IMR-90 (cell line): ENCODE results near the gene JMJD6. TPM values are rescaled to one million over a fixed set of nuclear protein-coding genes. Genes with fewer than 3 reads are reported as not detected.

Experiments used
- ATAC-seq: fragments of 200-7000 bp; cut with Tn5 transposase; 2 replicates; pipeline ENCODE4 v1.9.1; 2020; ENCODE audit warnings: low read depth, mild to moderate bottlenecking, moderate library complexity
- BruUV-seq: library from RNA; stranded (reverse); fragments of 400-500 nt; replicated peaks from 2 replicates; lab custom pipeline; 2021; lab: Mats Ljungman, UMichigan
- CTCF ChIA-PET: fragments of 300-600 bp; formaldehyde crosslinking; extraction: SDS; loops from one replicate; lab custom pipeline; 2021; ENCODE audit warnings: antibody characterized with exemption; lab: Yijun Ruan, JAX
- POLR2A ChIA-PET: fragments of 300-600 bp; sonication (Branson Sonifier 250); formaldehyde crosslinking; loops from one replicate; lab custom pipeline; 2022; ENCODE audit warnings: antibody characterized with exemption; ENCODE audit not compliant: unreplicated experiment; lab: Charles Lee
- DNase-seq: peaks from one replicate; pipeline ENCODE4 v3.0.0; 2013
- H2AFZ ChIP-seq: replicated peaks from 2 replicates; pipeline ENCODE3; 2013; ENCODE audit warnings: low read length, mild to moderate bottlenecking; ENCODE audit not compliant: poor library complexity
- H2AK5ac ChIP-seq: 2 replicates; pipeline ENCODE4 v1.6.1; 2013; ENCODE audit warnings: low read depth, low read length, inconsistent platforms
- H2AK9ac ChIP-seq: replicated peaks from 2 replicates; pipeline ENCODE3; 2013; ENCODE audit warnings: mild to moderate bottlenecking, low read depth, low read length, moderate library complexity; ENCODE audit not compliant: poor library complexity
- H2BK120ac ChIP-seq: 2 replicates; pipeline ENCODE4 v1.6.1; 2013; ENCODE audit warnings: low read depth, low read length, inconsistent platforms
- H2BK15ac ChIP-seq: 3 replicates; pipeline ENCODE4 v1.6.1; 2013; ENCODE audit warnings: low read depth, low read length, inconsistent platforms
- H2BK20ac ChIP-seq: 2 replicates; pipeline ENCODE4 v1.6.1; 2013; ENCODE audit warnings: low read depth, mild to moderate bottlenecking, inconsistent platforms, low read length, moderate library complexity
- H2BK5ac ChIP-seq: 2 replicates; pipeline ENCODE4 v1.6.1; 2013; ENCODE audit warnings: mild to moderate bottlenecking, low read depth, low read length, inconsistent platforms; ENCODE audit not compliant: poor library complexity, severe bottlenecking
- H3K14ac ChIP-seq: replicated peaks from 2 replicates; pipeline ENCODE4 v1.6.1; 2013; ENCODE audit warnings: low read depth, low read length, inconsistent platforms
- H3K18ac ChIP-seq: 2 replicates; pipeline ENCODE4 v1.6.1; 2013; ENCODE audit warnings: low read depth, low read length, control low read depth
- H3K23ac ChIP-seq: 2 replicates; pipeline ENCODE4 v1.6.1; 2013; ENCODE audit warnings: low read depth, low read length, inconsistent platforms
- H3K27ac ChIP-seq: 2 replicates; pipeline ENCODE4 v1.5.1; 2013; ENCODE audit warnings: mild to moderate bottlenecking, control low read depth, low read length; ENCODE audit not compliant: insufficient read depth
- H3K27me3 ChIP-seq: 2 replicates; pipeline ENCODE4 v1.6.1; 2013; ENCODE audit warnings: low read length; ENCODE audit not compliant: control insufficient read depth, insufficient read depth
- H3K36me3 ChIP-seq: 2 replicates; pipeline ENCODE4 v1.6.1; 2013; ENCODE audit warnings: low read length, mixed read lengths; ENCODE audit not compliant: control insufficient read depth, insufficient read depth
- H3K4ac ChIP-seq: 2 replicates; pipeline ENCODE4 v1.6.1; 2013; ENCODE audit warnings: low read depth, low read length, inconsistent platforms
- H3K4me1 ChIP-seq: 2 replicates; pipeline ENCODE4 v1.6.1; 2013; ENCODE audit warnings: low read length, mixed read lengths; ENCODE audit not compliant: control insufficient read depth, insufficient read depth
- H3K4me2 ChIP-seq: 2 replicates; pipeline ENCODE4 v1.6.1; 2013; ENCODE audit warnings: low read depth, mild to moderate bottlenecking, control low read depth, low read length, moderate library complexity
- H3K4me3 ChIP-seq: 2 replicates; pipeline ENCODE4 v1.5.1; 2013; ENCODE audit warnings: low read depth, mild to moderate bottlenecking, control low read depth, low read length, moderate library complexity; ENCODE audit not compliant: insufficient read depth
- H3K56ac ChIP-seq: 2 replicates; pipeline ENCODE4 v1.6.1; 2013; ENCODE audit warnings: low read length, inconsistent platforms; ENCODE audit not compliant: insufficient read depth; ENCODE audit errors: extremely low read depth
- H3K79me1 ChIP-seq, 2 experiments: 2 replicates each; pipeline ENCODE4 v1.6.1; 2013; ENCODE audit warnings: low read length in 2 of 2, inconsistent platforms in 1 of 2, low read depth in 1 of 2
- H3K9ac ChIP-seq: 2 replicates; pipeline ENCODE4 v1.6.1; 2013; ENCODE audit warnings: low read depth, low read length, control low read depth
- H3K9me1 ChIP-seq: 2 replicates; pipeline ENCODE4 v1.6.1; 2013; ENCODE audit warnings: low read length, inconsistent platforms; ENCODE audit not compliant: insufficient read depth
- H3K9me3 ChIP-seq: 2 replicates; pipeline ENCODE4 v1.6.1; 2013; ENCODE audit warnings: low read length; ENCODE audit not compliant: control insufficient read depth, insufficient read depth
- H4K20me1 ChIP-seq: 2 replicates; pipeline ENCODE4 v1.6.1; 2013; ENCODE audit warnings: low read length, inconsistent platforms; ENCODE audit not compliant: insufficient read depth
- H4K5ac ChIP-seq: 2 replicates; pipeline ENCODE4 v1.6.1; 2013; ENCODE audit warnings: mild to moderate bottlenecking, low read depth, low read length, control low read depth
- H4K8ac ChIP-seq, 2 experiments: 2 replicates each; pipeline ENCODE4 v1.6.1; 2013; ENCODE audit warnings: low read depth in 2 of 2, low read length in 2 of 2, control low read depth in 1 of 2, inconsistent platforms in 1 of 2
- H4K91ac ChIP-seq: 2 replicates; pipeline ENCODE4 v1.6.1; 2013; ENCODE audit warnings: low read depth, low read length, inconsistent platforms; ENCODE audit not compliant: insufficient read depth
- CEBPB ChIP-seq: IDR thresholded peaks from 2 replicates; pipeline ENCODE4 v1.6.1; 2012; ENCODE audit warnings: low read depth, low read length, improper control_type of control experiment
- CHD1 ChIP-seq: IDR thresholded peaks from 2 replicates; pipeline ENCODE4 v1.6.1; 2012; ENCODE audit warnings: low read depth, low read length, improper control_type of control experiment
- FOS ChIP-seq: fragments of 150-350 bp; IDR thresholded peaks from 2 replicates; pipeline ENCODE4 v1.6.1; 2016; ENCODE audit warnings: low read depth, low read length
- MAFK ChIP-seq: IDR thresholded peaks from 2 replicates; pipeline ENCODE4 v1.6.1; 2012; ENCODE audit warnings: low read depth, low read length, improper control_type of control experiment
- MAZ ChIP-seq: IDR thresholded peaks from 2 replicates; pipeline ENCODE4 v1.6.1; 2012; ENCODE audit warnings: low read depth, mild to moderate bottlenecking, low read length, improper control_type of control experiment, moderate library complexity, borderline replicate concordance
- RCOR1 ChIP-seq: IDR thresholded peaks from 2 replicates; pipeline ENCODE4 v1.6.1; 2012; ENCODE audit warnings: mild to moderate bottlenecking, low read length, improper control_type of control experiment; ENCODE audit not compliant: insufficient replicate concordance
- RFX5 ChIP-seq: IDR thresholded peaks from 2 replicates; pipeline ENCODE4 v1.8.0; 2012; ENCODE audit warnings: low read depth, mild to moderate bottlenecking, low read length, moderate library complexity
- SMC3 ChIP-seq: fragments of 150-350 bp; IDR thresholded peaks from 2 replicates; pipeline ENCODE4 v1.6.1; 2016; ENCODE audit warnings: low read depth, mild to moderate bottlenecking, antibody characterized with exemption, low read length, moderate library complexity
- WGBS, 2 experiments: methylation state at CpG; one replicate each; pipeline versions ENCODE4 v1.1.5 to v1.1.7; 2013; ENCODE audit warnings: missing lambda C conversion rate in 2 of 2; ENCODE audit not compliant: insufficient read length in 1 of 2; ENCODE audit errors: extremely low coverage in 2 of 2; 5-methylcytosine and 5-hydroxymethylcytosine counted together
- dilution Hi-C: fragments of 300-500 bp; cut with HindIII; formaldehyde crosslinking; loops from one replicate; pipeline ENCODE4 v1.14.3; 2018; ENCODE audit warnings: low sequenced_read_pairs; ENCODE audit not compliant: unreplicated experiment
- in situ Hi-C: fragments of 300-500 bp; cut with MboI; formaldehyde crosslinking; loops from 3 replicates; pipeline ENCODE4 v1.14.3; 2019; ENCODE audit warnings: low sequenced_read_pairs, inconsistent platforms, mixed read lengths
- intact Hi-C: fragments of 100-400 bp; cut with micrococcal nuclease; formaldehyde crosslinking; loops from 2 replicates; pipeline ENCODE4 v1.10.0; 2022
- polyA plus RNA-seq, 3 experiments: library from polyadenylated mRNA; depleted of rRNA; stranded (reverse); fragments of >200 nt; gene quantifications; 2 replicates each; pipeline ENCODE4 v1.2.3, GENCODE V29; 2012; ENCODE audit warnings: low replicate concordance in 1 of 3
- total RNA-seq: library from RNA; depleted of rRNA; stranded (reverse); fragments of >200 nt; gene quantifications from 2 replicates; pipeline ENCODE4 v1.2.3, GENCODE V29; 2012

The JMJD6 gene
- total and polyA plus RNA-seq, 2 of the 4 experiments (the other 2 are of a cell fraction), result 24.4 to 33.7 TPM

DNA sequence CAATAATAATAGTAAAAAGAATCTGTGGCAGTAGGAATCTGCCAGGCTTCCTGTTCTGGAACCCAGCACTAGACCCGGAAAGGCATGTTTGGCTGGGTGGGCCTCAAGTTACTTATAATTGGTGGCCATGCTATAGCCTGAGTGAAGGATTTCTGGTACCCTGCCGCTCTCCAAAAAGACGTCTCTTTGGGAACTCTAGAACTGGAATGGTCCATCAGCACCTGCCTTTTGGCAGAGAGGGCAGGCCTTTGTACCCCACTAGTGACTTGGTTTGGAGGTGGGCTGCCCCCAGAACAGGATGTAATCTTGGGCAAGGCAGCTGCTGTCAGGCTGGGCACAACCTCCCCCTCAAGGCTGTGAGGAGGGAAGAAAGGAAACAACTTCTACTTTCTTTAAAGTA, 53.5 kb downstream of the JMJD6 start:
- H4K5ac ChIP-seq, result no peak overlapping the region
- CTCF ChIA-PET, result no interaction called here
- H3K4ac ChIP-seq, result no peak overlapping the region
- dilution Hi-C loops (no loop called here), intact Hi-C loops (loop anchor here (5.0 kb wide), 1 partner anchor 116 kb away; no protein-coding TSS in a partner anchor), in situ Hi-C loops (no loop called here)
- no peak overlapping the region for H2BK120ac ChIP-seq
- no peak overlapping the region for H3K18ac ChIP-seq
- H3K4me2 ChIP-seq, result no peak overlapping the region
- H3K4me3 ChIP-seq, result no peak overlapping the region
- H2AK5ac ChIP-seq, result no peak overlapping the region
- no peaks in the 10 kb centered on the region for H4K20me1 ChIP-seq
- no peak overlapping the region for H3K56ac ChIP-seq
- peak overlapping the region; percentile 23 for H2AK9ac ChIP-seq
- H2AFZ ChIP-seq, result no peak overlapping the region
- no peak overlapping the region for H3K27ac ChIP-seq
- BruUV-seq, result no TSS peak
- H4K91ac ChIP-seq, result no peak overlapping the region
- WGBS, 2 experiments, result no CpG with 5 or more reads among the region's 3 CpGs
- H3K14ac ChIP-seq, result no peak overlapping the region
- ATAC-seq, result no peak
- no peak for TF ChIP-seq RFX5
- no peak for TF ChIP-seq RCOR1
- TF ChIP-seq MAFK, result no peak
- TF ChIP-seq CHD1, result no peak
- TF ChIP-seq MAZ, result no peak
- no peak for TF ChIP-seq CEBPB
- no peak for TF ChIP-seq SMC3
- no peak for TF ChIP-seq FOS
- H3K4me1 ChIP-seq, result peaks cover 13% of the 10 kb centered on the region
- H3K79me1 ChIP-seq, result peaks cover 0 to 37% of the 10 kb centered on the region in 2 experiments; a peak in 2 of 4 replicates
- H3K27me3 ChIP-seq, result no peaks in the 10 kb centered on the region
- H3K9me3 ChIP-seq, result no peaks in the 10 kb centered on the region
- no peak overlapping the region for H2BK20ac ChIP-seq
- peaks cover 21% of the 10 kb centered on the region for H3K36me3 ChIP-seq
- peaks cover 14% of the 10 kb centered on the region for H3K9me1 ChIP-seq
- POLR2A ChIA-PET, result no interaction called here
- H4K8ac ChIP-seq, result no peak overlapping the region; a peak in 1 of 4 replicates
- DNase-seq, result no peak
- no peak overlapping the region for H2BK5ac ChIP-seq
- no peak overlapping the region for H2BK15ac ChIP-seq
- no peak overlapping the region for H3K9ac ChIP-seq
- no peak overlapping the region; the same call in 1 of the 2 replicates for H3K23ac ChIP-seq
